ENCODE results near the gene DHX58.
"Not testable (repeated sequence)": the region's sequence is repeated elsewhere in the genome, so short reads cannot be mapped to it uniquely, and the experiment has no call there.

The DHX58 gene

DNA sequence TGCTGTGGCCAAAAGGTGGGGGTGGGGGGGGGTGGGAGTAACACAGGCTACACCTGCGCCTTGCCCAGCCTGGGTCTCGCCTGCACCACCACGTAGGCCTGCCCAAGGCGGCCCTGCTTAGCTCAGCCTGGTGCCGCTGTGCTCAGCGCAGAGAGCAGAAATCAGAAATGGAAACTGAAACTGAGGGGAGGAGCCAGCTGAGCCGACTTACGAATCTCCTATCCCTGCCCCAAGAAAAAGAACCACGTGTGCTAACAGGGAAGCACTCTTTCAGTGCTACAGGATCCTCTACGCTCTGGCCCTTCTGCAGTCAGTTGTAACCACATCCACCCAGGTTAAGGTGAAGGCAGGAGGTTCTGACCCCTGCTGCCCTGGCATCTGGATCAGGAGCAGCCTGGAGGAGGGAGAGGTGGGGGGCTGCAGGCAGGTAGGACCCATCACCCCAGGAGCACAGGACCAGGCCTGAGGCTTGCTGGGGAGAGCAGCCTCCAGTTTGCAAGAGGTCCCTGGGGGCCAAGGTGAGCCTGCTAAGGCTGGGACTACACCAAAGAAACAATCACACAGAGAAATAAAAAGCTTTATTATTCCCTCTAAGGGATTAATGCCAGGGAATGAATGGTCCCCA, at the start of gene DHX58:
TSS of gene DHX58 (minus strand) at position 163 of the 625 bp plus-strand sequence. CDS start 822 bp downstream, outside the sequence.
- peak; percentile 92 for DNase-seq

DNA sequence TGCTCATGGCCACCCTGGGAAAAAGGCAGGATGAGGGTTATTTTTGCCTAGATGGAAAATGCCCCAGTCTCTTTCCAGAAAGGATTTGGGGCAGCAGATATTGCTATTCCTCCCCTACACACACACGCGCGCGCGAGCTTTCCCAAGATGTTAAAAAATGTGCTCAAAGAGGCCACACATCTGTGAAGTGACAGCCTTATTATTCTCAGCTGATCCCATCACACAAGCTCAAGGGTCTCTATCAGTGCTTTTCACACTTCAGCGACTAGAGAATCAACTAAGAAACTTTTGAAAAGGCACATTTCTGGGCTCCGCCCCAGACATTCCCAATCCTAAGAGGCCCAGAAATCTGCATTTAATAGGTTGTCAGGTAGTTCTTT, 48.0 kb upstream of the DHX58 start:
- no peak for DNase-seq

DNA sequence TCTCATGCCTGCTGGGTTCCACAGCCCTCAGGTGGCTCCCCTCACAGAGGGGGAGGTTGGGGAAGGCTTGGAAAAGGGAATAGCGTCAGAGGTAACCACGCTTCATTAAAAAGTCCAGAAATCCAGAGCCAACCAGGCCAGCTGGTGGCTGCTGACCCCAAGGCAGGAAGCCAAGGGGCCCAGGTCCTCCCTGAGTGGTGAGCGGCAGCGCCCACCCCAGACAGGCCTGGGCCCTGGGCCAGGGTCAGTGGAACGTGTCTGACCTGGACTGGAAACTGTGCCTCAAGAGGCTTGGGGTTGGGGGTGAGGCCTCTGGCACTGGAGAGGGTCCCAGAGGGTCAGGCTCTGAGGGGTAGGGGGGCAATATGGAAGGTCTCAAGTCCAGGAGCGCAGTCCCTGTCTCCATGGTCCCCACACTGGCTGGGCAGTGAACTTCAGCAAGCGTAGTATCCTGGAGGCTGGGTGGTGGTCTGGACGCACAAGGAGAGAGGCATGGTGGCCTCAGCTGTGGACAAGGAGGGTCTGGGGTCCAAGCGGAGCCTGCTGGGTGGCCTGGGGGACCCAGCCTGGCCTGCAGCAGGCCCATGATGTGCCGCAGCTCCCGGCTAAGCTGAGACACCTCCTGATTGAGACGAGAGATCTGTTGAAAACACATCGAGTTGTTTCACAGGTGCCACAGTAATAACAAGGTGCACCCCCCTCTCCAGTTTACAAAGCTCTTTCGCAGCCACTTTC, 47.4 kb upstream of the DHX58 start:
- no peak for DNase-seq

DNA sequence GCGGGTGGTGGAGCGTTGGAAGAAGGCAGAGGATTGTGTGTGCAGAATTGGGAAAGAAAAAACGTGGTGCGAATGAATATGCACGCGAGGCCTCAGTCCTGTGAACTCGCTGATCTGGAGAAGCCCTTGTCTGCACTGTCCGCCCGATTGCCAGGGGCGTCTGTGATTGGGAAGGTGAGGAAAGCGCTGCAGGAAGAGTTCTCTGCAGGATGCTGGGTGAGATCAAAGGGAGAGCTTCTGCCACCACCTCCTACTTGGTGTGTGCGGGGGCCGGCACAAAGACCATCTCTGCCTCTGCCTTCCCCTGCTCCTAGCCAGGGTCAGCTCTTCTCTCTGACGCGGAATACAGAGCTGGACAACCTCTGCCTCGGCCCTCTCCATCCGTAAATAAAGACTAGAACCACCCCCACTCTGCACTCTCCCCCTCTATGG, 43.1 kb upstream of the DHX58 start:
- no peak for DNase-seq

DNA sequence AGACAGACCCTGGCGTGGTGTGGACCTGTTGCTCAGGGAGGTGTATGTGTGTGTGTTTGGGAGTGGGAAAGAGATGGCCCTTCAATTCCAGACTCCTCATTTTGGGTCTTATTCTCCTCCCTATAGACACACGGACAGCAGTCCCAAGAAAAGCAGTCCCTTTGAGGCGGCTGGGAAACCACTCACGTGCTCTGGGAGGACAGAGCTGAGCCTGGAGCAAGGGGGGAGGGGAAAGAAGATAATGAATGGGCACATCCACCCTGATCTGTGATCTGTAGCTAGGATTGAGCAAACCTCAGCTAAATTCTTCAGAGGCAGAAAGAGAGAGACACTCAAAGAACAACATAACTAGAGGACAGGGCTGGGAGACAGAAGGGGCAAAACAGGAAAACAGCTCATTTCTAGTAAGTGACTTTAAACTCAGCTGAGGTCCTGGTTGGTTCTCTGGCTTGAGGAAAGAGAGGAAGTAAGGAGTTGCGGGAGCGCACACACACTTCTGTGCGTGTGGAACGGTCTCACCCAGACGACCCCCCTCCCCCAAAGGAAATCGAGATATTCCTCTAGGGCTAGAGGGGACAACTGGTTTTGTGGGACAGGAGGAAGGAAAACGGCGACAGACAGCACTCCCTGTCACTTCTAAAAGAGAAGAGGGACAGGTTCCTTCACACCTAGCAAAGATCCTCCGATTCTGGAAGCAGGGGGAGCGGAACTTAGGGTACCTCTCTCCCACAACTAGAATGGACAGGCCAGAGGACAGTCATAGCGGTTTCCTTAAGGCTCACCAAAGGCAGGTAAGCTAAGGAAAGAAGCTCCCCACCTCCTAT, 41.6 kb upstream of the DHX58 start:
- peak; percentile 21 for DNase-seq

DNA sequence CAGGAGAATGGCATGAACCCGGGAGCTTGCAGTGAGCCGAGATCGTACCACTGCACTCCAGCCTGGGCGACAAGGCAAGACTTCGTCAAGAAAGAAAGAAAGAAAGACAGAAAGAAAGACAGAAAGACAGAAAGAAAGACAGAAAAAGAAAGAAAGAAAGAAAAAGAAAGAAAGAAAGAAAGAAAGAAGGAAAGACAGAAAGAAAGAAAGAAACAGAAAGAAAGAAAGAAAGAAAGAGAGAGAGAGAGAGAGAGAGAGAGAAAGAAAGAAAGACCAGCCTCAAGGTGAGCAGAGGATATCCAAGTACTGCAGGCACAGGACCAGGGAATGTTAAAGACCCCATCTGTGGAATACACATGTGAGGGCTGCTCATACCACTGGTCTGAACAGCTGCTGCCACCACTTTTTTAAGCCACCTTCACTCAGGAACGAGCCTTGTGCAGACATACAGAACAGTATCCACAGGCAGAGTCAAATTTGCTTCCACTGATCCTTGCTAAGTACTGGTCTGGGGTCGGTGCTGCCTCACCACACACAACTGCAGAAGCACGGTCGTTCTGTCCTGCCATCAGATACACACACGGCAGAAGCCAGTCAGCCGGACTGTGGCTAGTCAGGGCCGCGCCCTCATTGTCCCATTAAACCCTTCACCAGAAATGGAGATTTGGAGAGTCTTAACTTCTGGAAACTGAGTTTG, 34.5 kb upstream of the DHX58 start:
- no peak for DNase-seq

DNA sequence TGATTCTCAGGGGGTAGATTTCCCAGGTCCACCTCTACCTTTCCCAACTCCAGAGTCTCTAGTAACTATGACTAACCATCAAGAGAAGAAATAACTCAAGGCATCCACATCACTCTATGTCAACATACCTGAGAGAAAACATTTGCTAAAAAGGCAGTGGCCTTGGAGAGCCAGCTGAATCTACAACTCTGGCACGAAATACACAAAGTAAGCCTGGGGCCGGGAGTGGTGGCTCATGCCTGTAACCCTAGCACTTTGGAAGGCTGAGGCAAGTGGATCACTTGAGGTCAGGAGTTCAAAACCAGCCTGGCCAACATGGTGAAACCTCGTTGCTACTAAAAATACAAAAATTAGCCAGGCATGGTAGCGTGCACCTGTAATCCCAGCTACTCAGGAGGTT, 30.6 kb upstream of the DHX58 start:
- not testable (repeated sequence) for DNase-seq

DNA sequence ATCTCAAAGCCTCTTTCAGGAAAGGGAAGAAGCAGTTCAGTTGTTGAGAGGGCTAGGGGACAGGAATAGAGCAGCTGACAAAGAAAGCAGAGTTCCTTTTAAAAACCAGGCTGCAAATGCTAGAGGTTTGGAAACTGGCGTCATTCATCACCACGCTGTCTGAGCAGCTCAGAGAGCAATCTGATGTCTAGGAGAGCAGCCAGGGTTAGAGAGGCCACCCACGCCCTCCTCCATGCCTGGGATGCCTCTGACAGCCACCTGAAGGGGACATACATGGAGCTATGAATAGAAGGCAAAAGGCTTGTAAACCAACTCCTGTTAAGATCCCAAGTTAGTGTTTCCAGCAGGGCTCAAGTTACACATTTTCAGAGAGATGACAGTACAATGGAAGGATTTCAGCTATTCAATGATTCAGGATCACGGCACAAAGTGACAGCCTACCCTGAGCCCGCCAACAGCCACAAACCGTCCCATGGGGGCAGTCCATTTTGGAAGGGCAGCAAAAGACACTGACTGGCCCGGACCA, 29.9 kb upstream of the DHX58 start:
- no peak for DNase-seq

DNA sequence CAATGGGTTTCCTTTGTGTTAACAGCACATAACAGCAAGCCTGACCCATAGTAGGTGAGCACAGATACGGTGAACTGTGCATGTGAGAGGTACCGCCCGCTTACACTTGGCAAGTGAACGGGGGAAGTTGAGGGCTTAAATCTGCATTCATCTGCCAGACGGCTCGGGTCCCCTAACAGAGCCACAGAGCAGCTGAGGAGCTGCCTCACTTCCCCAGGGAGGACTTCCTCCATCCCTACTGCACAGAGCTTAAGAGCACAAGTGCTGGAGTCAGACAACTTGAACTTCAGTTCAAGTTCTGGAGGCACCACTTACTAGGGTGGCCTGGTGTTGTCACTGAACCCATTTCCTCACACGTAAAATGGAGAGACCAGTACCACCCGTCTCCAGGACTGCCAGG, 28.9 kb upstream of the DHX58 start:
- no peak for DNase-seq

DNA sequence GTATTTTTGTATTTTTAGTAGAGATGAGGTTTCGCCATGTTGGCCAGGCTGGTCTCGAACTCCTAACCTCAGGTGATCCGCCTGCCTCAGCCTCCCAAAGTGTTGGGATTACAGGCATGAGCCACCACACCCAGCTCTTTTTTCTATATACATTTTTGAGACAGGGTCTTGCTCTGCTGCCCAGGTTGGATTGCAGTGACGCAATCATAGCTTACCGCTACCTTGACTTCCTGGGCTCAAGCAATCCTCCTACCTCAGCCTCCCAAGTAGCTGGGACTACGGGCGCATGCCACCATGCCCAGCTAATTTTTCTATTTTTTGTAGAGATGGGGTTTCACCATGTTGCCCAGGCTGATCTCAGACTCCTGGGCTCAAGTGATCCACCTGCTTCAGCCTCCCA, 28.2 kb upstream of the DHX58 start:
- DNase-seq = not testable (repeated sequence)

DNA sequence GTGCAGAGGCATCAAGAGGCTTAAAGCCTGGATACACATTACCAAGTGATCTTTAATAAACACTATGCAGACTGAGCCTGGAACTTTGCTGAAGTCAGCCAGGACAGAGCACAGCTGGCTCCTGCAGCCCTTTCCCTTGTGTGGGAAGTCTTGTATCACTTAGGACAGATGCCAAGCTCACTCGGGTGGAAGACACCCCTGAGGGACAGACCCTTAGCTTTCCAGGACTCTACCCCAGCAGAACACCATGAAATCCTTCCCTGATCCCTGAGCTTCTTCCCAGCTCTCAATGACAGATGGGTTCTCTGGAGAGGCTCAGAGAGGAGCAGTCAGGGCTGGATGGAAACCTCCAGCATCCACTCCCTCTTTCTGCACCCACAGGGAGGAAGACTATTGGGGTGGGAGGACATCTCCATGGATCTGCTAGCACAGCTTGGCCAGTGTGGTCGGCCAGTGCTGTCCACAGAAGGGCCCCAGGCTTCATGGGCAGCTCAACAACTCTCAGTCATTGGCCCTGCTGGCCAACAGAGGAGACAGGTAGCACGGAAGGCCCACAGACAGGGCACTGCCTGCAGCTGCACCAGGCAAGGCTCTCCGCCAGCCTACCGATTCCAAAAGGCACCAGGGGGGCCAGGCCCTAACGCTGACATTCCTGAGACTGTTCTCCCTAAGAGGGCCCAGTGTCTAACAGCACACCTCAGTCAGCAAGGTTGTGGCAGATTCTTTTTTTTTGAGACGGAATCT, 26.4 kb upstream of the DHX58 start:
- no peak for DNase-seq

DNA sequence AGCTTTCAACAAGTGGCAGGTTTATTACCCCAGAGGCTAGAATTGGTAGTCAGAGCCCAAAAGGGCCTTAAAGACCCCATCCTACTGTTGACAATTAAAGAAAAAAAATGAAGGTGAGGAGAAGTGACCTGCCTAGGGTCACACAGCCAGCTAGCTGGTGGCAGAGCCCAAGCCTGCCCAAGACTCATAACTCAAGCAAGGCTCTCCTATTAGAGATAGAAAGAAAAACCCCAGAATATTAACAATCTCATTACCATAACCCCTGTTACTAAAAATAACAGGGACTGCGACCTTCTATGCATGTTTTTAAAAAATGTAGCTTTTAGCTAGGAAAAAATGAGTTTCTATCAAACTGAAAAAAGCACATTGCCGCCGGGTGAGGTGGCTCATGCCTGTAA, 24.1 kb upstream of the DHX58 start:
- no peak for DNase-seq

DNA sequence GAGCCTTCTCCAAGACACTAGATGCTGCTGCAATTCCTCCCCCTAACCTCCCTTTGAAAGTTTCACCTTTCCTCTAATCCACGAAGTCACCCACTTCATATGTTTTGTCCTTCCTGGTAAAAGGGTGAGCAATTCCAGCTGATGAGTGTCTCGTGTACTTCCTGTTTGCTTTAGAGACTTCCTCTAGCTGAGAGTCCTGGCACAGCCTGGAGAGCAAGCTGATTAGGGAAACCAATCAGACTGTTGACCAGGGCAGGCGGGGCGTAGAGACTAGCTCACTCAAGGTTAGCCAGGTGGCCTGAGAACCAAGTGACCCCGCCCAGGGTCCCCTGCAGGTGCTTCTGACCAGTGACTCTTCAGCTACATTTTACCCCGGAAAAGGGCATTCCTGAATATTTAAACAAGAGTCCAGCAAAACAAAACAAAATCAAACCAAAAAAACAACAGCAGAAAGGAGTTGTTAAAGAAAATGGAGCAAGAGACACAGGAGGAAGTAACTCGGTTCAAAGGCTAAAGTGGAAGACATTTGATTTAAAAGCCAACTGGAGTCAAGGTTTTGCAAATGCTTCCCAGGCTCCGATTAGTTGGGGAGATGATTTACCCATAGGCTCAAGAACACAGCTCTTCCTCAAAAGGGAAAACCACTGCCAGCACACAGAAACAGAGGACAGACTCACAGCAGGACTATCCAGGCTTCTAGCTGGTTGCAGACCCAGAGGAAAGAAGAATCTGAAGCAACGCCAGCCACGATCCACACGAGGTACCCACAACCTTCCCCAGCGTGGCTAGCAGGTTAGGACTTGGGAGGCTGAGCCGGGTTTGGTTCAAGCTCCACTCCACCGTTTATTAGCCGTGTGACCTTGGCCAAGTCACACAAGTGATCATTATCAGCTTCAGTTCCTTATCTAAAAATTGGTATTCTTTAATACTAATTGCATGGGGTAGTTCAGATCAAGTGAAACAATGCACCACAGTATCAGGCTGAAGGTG, 23.4 kb upstream of the DHX58 start:
- no peak for DNase-seq

DNA sequence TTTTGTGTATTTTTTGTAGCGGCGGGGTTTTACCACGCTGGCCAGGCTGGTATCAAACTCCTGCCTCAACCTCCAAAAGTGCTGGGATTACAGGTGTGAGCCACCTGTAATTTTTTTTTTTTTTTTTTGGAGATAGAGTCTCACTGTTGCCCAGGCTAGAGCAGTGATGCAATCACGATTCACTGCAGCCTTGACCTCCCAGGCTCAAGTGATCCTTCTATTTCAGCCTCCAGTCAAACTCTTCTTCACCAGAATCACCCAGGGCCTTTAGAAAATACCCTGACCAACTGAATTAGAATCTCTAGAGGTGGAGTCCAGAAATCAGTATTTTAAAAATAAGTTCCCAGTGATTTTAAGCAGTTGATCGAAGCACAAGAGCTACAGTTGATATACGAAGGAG, 22.6 kb upstream of the DHX58 start:
- DNase-seq = no peak

DNA sequence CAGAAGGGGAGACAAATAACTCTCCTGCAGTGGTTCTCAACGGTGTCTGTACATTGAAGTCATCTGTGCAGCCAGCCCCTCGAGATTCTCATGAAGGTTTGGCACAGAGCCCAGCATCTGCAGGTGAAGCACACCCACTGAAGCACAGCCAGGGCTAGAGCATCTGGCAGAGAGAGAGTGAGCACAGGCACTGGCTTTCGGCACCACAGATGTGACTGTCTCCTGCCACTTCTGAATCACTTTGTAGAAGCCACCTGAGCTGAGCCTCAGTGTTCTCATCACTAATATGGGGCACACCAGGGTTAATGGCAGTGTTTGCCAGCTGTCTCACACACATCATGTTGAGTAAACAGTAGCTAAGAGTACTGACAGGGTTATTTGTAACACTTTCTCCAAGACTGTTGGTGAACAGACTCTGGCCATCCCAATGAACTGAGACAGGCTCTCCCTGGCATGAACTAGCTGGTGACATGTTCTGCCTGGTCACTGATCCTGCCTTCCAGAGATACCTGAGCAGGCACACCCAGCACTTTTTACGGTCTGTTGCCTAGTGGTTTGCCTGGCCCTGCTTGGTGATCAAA, 21.0 kb upstream of the DHX58 start:
- DNase-seq = no peak

DNA sequence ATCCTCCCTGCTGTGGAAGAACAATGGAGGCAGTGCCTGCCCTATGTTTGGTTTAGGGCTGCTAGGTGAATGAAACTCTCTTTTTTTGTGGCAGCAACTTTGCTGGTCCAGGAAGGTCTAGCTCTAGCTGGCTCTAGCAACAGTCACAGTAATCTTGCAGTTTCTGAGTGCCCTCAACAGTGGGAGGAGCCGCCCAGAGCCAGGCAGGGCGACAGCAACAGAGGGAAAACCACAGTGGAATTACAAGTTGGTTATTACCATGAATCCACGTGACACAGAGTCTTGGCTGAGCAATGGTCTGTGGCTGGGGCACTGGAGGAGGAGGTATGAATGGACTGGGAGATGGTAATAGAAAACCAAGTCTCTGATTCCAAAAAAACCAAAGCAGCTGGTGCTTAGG, 20.4 kb upstream of the DHX58 start:
- peak; percentile 55 for DNase-seq

DNA sequence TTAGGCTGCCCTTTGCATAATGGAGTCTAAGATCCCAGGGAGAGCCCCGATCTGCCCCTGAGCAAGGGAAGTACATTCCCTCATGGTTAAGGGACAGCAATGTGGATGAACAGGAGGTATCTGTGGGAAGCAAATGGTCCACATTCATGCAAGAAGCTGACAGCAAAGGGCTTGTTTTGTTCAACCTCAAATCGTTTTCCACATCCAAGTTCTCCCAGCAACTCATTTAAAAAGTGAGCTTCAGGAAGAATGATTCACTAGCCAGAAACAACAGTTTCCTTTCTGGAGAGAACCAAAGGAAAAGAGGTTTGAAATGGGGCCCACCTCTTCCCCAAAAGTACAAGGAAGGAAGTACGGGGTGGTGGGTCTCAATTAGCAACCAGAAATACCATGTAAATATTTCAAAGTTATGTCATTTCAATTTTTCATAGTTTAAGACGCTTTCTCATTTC, 19.5 kb upstream of the DHX58 start:
- no peak for DNase-seq

DNA sequence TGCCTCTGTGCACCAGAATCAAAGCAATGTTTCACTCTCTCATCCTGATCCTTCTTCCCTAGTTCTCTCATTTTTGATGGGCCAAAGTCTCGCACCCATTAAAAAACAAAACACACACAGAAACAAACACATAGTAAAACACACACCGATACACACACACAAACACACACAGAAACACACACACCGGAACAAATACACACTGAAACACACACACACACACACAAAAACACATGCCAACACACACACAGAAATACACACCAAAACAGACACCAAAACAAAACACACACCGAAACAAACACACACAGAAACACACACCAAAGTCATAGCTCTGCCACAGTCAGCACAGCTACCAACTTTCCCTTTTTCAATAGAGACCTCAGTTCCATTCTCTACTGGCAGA, 18.7 kb upstream of the DHX58 start:
- DNase-seq = no peak

DNA sequence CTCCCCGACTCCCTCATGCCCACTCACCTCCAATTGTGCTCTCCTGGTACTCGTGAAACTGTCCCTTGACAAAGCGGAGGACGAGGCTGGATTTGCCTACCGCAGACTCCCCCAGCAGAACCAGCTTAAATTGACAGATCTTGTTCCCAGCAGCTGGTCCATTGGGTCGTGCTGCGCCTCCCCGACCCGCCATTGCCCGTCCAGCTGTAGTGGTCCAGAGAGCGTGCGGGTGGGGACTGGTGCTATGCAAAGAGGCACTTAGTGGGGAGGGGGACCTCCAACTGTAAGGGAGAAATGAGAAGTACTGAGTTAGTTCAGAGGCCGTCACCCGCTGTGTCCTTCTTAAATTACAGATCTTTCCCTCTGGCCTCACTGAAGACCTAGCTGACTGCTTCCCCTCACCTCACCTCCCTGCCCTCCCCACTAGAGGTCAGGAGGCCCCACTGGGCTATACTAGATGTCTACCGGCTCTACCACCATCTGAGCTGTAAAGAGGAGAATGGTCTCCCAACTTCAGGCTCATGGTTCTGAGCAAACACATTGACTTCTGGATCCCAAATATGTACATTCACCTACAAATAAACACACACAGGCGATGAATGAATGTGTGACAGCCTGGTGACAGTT, 17.9 kb upstream of the DHX58 start:
- DNase-seq = no peak

Data from activated CD4-positive, alpha-beta T cell treated with anti-CD3 and anti-CD28 coated beads, Interleukin-2, Interleukin-6, amounts not matched to agents 100 ng/mL and 50 ng/mL, durations not matched to agents 16 hours and 8 hours (primary cell).